ENCODE measurements around the gene TMEM8B.

Gene TMEM8B

DNA sequence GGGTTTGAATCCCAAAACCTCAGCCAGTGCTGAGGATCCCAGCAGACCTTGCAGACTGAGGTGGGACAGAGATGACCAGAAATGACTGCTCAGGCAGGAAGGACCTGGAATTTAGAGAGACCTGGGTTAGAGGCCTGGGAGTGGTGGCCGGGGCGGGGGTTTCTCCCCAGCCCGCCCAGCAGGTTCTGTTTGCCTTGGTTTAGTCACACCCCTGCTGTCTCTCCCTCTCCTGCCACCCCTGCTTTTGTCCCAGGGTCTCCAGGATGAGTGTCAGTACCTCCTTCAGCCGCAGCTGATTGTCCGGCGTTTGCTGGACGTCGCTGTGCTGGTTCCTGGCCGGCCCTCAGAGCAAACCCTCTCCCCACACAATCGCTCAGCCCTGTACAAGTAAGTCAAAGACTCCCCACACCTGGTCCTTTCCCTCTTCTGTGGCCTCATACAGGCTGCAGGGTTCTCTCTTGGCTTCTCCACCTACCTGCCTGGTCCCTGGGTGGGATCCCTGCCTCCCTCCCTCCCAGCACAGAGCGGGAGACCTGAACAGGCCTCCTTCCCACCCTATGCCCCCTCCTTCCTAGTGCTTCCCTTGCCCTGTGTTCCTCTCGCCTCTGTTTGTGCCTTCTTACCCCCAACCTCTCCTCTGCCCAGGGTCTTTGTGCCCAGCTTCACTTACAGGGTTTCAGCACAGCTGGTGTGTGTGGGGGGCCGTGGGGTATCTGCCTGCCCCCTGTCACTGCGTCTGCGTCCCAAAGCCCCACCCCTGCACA is 12.0 kb downstream of the TMEM8B start:
- no peak for DNase-seq

DNA sequence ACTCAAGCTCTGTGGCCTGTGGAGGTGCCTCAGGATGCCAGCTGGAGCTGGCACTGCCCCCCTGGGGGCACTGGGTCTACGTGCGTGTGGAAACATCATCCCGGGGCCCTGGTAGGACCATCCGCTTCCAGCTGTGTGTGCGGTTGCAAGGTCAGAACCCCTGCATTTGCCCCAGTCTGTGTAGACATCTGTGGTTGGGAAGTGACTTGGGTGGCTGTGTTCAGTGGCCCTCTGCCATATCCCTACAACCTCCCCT is 12.5 kb downstream of the TMEM8B start:
- DNase-seq: no peak

DNA sequence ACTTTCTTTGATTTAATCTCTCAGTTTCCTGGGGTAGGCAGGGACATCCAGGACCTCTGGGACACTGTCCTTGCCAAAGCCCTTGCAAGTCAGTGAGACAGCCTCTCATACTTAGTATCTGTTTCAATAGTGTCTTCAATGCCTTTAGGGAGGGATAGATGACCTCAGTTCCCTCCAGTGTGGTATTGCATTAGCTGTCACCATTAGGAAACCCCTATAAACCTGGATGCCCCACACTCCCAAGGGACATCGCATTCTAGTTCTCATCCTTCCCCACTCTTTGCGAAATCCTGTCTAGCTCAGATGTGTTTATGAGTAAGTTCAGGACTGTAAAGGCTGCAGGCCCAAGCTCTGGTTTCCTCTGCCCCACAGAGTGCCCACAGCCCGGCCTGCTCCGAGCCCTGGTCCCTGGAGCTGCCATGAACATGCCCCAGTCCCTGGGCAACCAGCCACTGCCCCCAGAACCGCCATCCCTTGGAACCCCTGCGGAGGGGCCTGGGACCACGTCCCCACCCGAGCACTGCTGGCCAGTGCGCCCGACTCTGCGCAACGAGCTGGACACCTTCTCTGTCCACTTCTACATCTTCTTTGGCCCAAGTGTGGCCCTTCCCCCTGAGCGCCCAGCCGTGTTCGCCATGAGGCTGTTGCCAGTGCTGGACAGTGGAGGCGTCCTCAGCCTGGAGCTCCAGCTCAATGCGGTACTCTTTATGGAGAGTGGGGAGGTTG is 13.2 kb downstream of the TMEM8B start:
- no peak for DNase-seq

DNA sequence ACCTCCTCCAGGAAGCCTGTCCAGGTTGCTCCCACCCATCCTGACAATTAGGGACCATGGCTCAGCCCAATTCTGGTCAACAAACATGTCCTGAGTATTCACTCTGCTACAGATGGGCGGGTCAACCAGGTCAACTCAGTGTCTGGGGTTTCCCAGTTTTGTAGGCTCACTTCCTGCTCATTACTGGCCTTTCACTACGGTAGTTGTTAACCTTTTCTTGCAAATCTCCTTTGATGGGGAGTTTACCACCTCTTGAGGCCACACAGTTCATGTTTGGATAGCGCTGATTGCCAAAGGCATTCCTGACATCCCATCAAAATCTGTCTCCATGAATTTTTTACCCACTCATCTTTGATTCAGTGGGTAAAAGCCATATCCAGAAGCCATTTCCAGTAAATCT is 13.8 kb downstream of the TMEM8B start:
- DNase-seq: no peak

DNA sequence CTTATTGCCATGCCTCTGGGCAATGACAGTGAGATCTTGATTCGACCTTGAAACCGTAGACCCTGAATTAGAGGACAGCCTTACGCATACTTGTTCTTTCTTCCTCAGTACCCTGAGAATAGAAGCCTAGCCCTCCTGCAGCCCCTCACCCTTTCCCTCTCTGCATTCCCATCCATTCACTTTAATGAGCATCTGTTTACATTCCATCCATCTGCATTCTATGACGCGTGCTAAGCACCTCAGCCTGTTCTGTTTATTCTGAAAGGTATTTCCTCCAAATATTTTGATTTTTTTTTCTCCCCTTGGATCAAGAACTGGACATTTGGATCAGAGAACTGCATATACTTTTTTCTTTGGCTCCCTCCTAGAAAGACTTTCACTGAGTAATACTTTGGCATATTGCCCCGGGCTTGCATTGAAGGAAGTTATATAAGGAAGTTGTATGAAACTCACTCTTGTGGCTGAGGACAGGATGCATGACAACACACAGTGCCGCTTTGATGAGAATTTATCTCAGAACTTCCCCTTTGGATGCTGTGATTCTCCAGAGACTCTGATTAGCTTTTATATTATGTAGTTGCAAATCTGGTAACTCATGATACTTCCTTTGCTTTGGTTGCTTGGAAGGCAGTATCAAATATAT is 15.7 kb downstream of the TMEM8B start:
- DNase-seq: peak; percentile 58

DNA sequence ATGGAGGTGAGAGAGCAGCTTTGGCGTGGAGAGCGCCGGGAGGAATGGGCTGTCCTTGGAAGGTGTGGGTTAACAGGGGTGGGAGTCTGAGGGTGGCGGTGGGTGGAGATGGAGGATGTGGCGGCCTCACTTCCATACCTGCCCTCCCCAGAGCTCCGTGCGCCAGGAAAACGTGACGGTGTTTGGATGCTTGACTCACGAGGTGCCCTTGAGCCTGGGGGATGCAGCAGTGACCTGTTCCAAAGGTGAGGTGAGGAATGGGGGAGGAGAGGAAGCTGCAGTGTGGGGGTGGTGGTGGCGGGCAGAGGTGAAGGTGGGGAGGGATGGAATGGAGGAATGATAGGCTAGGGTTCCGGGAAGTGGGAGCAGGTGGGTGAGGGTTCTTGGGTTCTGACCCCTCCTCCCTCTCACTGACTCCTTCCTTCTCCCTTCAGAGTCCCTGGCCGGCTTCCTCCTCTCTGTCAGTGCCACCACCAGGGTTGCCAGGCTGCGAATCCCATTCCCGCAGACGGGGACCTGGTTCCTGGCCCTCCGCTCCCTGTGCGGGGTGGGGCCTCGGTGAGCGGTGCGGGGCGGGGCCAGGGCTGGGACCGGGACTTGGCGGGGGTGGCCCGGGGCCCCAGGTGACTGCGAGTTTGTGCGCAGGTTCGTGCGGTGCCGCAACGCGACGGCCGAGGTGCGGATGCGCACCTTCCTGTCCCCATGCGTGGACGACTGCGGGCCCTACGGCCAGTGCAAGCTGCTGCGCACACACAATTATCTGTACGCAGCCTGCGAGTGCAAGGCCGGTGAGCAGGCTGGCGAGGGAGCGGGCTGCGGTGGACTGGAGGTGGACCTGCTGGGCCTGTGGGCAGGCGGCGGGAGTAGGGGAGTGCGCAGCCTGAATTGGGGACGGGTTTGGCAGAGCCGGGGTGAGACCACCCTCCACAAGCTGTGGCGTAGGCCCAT is 17.1 kb downstream of the TMEM8B start:
- DNase-seq: no peak

DNA sequence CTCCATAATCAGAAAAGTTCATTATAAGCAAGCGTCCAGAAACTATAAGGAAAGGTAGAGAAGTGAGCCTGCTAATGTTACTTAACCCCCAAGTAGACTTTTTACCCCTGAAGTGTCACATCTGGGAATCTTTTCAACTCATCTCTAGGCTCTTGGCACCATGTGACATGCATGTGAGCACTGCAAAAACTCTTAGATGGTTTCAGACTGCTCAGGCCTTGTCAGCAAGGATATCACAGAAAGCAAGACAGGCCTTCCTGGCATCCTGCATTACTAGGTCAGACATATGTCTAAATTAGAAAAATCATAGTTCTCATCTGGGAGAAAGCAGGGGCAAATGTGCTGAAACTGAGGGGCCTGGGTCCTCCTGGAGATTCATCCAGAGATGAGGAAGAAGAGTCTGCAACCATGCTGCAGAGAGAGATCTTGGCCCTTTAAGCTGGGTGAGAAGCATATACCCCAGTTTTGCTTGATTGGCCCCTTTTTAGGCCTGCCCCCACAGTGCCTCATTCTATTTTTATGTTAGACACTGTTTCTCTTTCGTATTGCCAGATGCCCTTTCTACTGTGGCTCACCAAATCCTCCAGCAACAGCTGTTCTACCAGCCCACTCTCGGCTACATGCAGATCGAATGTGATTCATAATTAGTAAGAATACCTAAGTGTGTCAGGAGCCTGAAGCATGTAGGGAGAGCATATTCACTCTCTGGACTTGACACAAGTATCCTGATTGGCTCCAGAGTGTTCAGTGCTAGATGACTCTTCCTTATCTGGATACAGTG is 19.0 kb downstream of the TMEM8B start:
- no peak for DNase-seq

DNA sequence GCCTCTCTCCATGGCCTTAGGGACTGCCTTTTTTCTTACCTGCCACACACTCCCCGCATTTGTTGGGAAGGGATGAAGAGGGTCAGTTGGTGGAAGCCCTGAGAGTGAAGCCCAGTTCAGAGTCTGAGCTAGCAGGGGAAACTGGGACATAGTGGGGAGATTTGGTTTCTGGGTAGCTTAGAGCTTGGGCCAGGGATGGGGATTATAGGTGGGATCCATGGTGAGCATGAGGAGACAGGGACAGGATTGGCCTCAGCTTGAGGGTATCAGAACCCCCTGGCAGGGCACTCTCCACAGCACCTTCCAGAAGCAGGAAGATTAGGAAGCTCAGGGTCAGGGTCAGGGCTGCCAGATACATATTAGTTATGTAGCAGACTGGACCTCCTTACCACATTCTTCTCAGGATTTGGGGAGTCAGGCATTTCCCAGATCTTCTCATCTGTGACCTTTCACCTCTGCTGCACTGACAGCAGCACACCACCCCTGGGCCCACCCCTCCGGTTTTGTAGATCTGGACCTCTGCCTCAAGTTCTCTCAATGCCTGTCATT is 23.3 kb downstream of the TMEM8B start:
- DNase-seq: no peak

DNA sequence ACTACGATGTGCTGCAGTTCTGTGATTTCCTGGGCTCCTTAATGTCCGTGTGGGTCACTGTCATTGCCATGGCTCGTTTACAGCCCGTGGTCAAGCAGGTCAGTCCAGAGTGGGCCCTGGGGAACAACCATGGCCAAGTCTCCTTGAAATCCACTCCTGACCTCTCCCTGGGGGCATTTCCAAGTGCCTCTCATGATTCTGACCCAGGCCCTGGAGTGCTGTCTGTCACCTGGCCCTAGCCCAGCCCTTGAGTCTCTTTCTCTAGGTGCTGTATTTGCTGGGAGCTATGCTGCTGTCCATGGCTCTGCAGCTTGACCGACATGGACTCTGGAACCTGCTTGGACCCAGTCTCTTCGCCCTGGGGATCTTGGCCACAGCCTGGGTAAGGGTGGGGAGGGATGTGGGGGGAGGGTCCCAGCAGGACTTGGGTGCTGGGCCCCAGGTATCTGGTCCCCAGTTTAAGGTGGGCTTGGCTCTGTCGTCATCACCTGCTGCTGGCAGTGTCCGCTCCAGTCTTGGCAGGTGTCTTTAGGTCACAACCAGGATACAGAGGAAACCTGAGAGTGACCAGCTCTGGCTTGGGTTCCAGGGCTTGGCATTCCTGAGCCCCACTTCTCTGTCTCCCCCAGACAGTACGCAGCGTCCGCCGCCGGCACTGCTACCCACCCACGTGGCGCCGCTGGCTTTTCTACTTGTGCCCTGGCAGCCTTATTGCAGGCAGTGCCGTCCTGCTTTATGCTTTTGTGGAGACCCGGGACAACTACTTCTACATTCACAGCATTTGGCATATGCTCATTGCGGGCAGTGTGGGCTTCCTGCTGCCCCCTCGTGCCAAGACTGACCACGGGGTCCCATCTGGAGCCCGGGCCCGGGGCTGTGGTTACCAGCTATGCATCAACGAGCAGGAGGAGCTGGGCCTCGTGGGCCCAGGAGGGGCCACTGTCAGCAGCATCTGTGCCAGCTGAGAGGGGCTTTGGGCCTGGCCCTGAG is 24.1 kb downstream of the TMEM8B start:
- no peak for DNase-seq

DNA sequence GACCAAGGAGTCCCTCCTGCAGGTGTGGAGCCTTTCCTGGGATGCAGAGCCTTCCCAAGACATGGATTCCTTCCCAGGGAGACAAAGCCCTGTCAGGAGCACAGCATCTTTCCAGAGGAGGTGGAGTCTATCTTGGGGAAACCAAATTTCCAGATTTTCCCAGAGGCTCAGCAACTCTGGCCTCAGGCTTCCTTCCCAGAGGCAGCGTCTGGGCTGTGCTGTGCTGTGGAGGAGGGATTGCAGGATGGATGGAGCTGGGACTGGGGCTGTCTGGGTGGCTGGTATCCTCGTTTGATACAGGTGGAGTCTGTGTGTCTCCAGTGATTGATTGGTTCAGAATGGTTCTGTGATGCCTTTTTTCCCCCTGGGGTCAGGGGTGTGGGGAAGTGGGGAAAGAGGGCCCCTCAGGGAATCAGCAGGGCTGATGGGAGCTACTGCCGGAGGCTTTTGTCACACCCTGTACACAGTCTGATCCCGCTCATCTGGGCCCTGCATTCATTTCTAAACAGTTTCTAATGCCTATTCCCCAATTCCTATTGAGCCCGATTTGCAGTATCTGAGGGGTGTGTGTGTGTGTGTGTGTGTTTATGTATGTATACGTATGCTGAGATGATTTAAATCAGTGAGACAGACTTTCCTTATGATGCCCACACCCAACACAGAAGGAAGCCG is 25.2 kb downstream of the TMEM8B start:
- no peak for DNase-seq

DNA sequence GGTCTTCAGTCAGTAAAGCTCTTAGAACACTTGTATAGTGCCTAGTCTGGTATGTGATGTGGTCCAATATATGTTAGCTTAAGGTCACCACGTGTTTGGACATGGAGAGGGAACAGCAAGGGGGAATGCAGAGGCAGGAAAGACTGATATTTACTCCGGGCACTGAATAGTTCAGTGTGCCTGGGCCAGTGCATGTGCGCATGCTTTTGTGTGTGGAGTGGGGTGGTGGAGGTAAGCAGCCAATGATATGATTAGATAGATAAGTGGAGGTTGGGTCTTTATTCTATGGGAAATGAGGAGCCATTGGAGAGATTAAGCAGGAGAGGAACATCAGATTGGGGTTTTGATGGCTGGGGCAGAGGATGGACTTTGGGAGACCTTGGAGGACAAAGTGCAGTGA is 27.2 kb downstream of the TMEM8B start:
- no peak for DNase-seq

DNA sequence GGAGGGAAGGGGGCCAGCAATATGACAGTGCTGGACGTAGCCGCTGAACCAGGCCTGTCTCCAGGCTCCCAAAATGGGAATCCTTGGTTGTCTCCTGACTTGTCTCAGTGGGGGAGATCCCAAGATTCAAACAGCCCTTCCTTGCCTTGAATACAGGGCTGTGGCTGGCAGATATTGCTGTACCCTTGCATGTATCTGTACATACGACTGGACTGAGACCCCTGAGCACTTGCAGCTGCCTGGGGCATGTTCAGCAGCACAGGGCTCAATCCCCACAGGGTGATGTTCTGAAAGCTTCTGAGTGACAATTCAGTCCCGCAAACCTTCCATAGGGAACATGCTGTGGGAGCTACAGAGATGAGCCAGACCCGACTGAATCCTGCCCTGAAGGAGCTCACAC is 27.9 kb downstream of the TMEM8B start:
- DNase-seq: no peak

DNA sequence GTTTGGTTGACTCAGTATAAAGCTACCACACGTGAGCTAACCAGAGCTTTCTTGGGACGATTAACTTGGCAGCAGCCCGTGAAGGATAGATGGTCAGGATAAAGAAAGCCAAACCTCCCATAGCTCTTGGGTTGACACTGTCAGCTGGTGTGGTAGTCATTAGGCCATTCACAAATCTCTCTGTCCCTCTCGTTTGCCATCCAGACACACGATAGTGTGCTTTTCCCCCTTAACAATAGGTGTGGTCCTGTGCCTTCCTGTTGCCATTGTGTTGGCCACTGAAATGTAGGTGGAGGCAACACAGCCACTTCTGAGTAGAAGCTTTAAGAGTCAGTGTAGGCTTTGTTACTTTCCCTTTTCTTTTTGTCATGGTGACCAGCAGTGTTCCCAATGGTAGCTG is 29.4 kb downstream of the TMEM8B start:
- DNase-seq: no peak

DNA sequence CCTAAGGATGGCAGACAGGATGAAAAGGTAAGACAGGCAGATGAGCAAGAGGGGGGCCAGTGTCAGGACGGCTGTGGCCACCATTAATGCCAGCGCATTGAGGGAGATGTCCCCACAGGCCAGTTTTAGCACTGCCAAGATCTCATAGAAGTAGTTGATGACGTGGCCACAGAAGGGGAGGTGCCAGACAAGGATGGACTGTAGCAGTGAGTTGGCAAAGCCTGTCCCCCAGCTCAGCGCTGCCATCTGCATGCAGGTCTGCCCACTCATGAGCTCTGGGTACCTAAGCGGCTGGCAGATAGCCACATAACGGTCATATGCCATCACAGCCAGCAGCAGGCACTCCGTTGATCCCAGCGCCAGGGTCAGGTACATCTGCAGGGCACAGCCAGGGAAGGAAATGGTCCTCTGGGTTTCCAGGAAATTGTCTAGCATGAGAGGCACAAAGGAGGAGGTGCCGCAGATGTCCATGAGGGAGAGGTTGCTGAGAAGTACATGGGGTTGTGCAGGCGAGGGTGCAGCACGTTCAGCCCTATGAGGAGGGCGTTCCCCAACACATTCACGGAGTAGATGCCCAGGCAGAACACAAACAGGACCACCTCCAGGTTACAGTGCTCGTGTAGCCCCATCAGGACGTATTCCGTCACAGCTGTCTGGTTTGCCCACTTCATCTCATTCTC is 30.4 kb downstream of the TMEM8B start:
- DNase-seq: peak; percentile 10

DNA sequence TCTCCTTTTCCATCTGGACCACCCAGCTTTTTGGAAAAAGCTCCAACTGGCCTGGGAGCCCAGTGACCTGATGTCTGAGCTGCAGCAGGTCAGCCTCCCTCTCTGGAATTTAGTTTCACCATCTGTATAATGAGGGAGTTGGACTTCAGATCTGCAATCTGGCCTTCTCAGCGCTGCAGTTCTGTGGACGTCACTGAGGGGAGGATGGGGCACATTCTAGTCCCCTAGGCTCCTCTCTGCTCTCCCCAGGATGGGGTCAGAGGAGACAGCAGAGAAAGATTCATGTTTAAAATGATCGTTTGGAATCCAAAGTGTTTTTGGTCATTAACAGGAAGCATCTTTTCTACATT is 30.9 kb downstream of the TMEM8B start:
- DNase-seq: no peak

DNA sequence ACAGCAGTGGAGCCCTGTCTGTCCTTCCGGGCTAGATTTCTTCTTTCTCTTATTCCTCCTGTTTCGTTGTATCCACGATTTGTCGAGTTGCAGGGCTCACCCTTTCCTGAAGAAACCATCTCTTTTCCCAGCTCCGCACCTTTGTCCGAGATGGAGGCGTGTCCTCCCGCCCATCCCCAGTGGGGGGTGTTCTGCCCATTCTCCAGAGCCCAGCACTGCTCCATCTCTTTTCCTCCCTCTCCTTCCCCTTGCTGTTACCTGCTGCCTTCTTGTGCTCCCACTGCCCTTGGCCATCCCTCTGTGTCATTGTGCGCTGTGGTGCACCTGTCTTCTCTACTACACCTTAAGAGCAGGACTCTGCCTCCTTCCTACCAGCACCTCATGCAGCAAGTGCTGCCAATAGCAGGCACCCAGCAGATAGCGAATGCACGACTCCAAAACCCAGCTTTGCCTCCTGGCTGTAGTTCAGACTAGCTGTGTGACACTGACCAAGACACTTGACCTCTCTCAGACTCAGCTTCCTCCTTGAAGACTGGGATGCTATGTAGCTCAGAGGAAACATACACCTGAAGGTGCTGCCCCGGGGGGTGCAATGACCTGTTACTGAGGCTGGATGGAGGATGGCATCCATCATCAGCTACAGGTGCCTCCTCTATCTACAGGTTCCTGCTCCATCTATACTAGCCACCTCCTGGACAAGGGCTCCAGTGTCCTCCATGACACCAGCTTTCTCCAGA is 32.3 kb downstream of the TMEM8B start:
- no peak for DNase-seq

DNA sequence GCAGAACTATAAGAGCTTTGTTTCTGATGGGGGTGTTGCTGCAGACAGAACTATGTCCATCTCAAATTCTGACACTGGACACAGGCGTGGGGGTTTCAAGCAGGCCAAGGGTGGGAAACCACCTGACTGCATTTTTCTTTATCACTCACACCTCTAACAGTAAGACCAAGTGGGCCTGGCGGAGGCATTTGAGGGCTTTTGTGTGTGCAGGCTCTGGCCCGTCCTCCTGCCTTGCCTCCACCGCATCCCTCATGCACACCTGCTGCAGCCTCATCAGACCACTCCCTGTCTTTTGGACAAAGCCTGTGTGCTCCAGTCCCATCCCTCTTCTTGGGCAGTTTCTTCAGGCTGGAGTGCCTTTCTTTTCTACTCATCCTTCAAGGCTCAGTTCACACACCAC is 33.3 kb downstream of the TMEM8B start:
- no peak for DNase-seq

DNA sequence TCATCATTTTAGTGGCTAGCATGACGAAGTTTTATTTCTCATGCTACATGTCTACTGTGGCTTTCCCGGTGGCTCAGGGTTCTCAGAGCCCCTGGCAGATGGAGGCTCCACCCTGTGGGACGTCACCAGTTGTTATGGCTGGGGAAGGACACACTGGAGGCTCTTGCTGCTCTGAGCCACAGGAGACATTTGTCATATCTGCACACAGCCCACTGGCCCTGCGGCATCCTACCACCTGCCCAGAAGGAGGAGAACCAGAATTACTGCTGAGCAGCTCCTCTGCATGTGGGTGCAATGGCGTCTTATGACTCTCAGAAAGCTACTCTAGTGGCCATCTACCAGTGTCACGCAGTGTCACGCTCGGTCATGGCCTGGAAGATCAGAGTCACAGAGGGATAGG is 34.6 kb downstream of the TMEM8B start:
- DNase-seq: no peak

DNA sequence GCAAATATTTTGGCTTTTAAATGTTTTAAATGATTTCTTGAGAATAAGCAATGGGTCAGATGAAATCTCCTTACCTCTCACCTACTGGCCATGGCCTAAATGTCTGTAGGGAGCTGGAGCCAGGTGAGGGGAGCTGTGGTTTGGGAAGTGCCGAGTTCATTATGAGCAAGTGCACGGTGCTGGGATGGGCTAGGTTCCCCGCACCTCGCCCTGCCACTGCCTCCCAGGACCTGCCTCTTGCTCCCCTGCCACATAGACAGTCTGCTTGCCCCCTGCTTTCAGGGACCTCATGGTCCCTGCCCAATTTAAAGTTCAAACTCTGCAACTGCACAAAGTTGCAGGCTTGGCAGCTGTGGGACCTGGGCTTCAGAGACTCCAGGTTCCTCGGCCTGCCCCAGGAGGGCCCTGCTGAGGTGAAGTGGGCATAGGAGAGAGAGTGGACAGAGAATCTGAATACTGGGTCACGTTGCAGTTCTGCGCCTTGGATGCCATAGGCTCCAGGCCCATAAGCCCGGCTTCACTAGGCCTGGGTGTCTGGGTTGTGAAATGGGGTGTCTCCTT is 35.7 kb downstream of the TMEM8B start:
- no peak for DNase-seq

All from CD4-positive, alpha-beta T cell treated with Interleukin-10 for 1 hour (primary cell).